Neural cell (in vitro differentiated cells): ENCODE results near the gene AWAT2.

Experiments
- EP300 ChIP-seq: fragments of 450-650 bp; conservative IDR thresholded peaks from 2 replicates; pipeline ENCODE4 v1.6.1; 2014; ENCODE audit warnings: antibody characterized with exemption, mild to moderate bottlenecking, moderate library complexity; ENCODE audit not compliant: poor library complexity, severe bottlenecking
- EZH2 ChIP-seq: fragments of 200-600, 300-800 bp; shearing (Covaris generic), sonication (generic); IDR thresholded peaks from 2 replicates; pipeline ENCODE4 v1.6.1; 2014; ENCODE audit warnings: antibody characterized with exemption, low read length, borderline replicate concordance, mild to moderate bottlenecking; ENCODE audit not compliant: insufficient read depth, poor library complexity, severe bottlenecking
- RAD21 ChIP-seq: fragments of 450-650 bp; conservative IDR thresholded peaks from 2 replicates; pipeline ENCODE4 v1.6.1; 2014; ENCODE audit warnings: antibody characterized with exemption, mild to moderate bottlenecking, moderate library complexity
- SMC3 ChIP-seq: fragments of 450-650 bp; conservative IDR thresholded peaks from 2 replicates; pipeline ENCODE4 v1.6.1; 2014; ENCODE audit warnings: antibody characterized with exemption, mild to moderate bottlenecking, moderate library complexity; ENCODE audit not compliant: poor library complexity
- TF ChIP-seq, protein P1 (sequence below): IDR thresholded peaks from 2 replicates; pipeline ENCODE4 v1.6.1; 2012; ENCODE audit warnings: borderline replicate concordance
- TF ChIP-seq, protein P2 (sequence below): fragments of 450-650 bp; IDR thresholded peaks from 2 replicates; pipeline ENCODE4 v1.5.1; 2014; ENCODE audit warnings: antibody characterized with exemption, mild to moderate bottlenecking, moderate library complexity; ENCODE audit not compliant: poor library complexity, severe bottlenecking

DNA sequence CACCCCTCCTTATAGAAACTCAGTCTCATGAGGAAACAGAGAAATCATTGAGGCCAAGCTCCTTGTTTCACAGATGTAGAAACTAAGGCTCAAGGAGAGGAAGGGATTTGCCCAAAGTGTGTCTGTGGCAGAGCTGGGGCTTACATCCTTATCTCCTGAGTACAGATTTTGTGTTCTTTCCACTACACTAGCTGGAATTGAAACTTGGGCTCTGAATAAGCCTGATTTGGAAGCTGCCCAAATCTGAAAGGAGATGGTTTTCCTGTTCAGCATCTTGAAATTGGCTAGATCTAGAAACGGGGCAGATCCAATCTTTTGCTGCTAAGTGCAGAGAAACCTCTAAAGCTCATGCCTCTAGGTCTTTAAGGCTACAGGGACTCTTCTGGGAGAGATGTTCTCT, 24.3 kb downstream of the AWAT2 start:
- TF ChIP-seq, protein P1, sequence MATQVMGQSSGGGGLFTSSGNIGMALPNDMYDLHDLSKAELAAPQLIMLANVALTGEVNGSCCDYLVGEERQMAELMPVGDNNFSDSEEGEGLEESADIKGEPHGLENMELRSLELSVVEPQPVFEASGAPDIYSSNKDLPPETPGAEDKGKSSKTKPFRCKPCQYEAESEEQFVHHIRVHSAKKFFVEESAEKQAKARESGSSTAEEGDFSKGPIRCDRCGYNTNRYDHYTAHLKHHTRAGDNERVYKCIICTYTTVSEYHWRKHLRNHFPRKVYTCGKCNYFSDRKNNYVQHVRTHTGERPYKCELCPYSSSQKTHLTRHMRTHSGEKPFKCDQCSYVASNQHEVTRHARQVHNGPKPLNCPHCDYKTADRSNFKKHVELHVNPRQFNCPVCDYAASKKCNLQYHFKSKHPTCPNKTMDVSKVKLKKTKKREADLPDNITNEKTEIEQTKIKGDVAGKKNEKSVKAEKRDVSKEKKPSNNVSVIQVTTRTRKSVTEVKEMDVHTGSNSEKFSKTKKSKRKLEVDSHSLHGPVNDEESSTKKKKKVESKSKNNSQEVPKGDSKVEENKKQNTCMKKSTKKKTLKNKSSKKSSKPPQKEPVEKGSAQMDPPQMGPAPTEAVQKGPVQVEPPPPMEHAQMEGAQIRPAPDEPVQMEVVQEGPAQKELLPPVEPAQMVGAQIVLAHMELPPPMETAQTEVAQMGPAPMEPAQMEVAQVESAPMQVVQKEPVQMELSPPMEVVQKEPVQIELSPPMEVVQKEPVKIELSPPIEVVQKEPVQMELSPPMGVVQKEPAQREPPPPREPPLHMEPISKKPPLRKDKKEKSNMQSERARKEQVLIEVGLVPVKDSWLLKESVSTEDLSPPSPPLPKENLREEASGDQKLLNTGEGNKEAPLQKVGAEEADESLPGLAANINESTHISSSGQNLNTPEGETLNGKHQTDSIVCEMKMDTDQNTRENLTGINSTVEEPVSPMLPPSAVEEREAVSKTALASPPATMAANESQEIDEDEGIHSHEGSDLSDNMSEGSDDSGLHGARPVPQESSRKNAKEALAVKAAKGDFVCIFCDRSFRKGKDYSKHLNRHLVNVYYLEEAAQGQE, result no peak
- TF ChIP-seq EZH2 (no peak), SMC3 (no peak), EP300 (no peak), RAD21 (no peak)
- TF ChIP-seq, protein P2, sequence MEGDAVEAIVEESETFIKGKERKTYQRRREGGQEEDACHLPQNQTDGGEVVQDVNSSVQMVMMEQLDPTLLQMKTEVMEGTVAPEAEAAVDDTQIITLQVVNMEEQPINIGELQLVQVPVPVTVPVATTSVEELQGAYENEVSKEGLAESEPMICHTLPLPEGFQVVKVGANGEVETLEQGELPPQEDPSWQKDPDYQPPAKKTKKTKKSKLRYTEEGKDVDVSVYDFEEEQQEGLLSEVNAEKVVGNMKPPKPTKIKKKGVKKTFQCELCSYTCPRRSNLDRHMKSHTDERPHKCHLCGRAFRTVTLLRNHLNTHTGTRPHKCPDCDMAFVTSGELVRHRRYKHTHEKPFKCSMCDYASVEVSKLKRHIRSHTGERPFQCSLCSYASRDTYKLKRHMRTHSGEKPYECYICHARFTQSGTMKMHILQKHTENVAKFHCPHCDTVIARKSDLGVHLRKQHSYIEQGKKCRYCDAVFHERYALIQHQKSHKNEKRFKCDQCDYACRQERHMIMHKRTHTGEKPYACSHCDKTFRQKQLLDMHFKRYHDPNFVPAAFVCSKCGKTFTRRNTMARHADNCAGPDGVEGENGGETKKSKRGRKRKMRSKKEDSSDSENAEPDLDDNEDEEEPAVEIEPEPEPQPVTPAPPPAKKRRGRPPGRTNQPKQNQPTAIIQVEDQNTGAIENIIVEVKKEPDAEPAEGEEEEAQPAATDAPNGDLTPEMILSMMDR, result no peak
